H9 (cell line): Measurements from ENCODE around the gene RASGRF1. TPM values are rescaled to one million over a fixed set of nuclear protein-coding genes. Genes with fewer than 3 reads are reported as not detected.

ENCODE experiments used
- DNase-seq: peaks from one replicate; pipeline ENCODE4 v3.0.0-alpha.2; 2017
- H2AFZ ChIP-seq: one replicate; pipeline ENCODE4 v1.6.1; 2013; ENCODE audit warnings: mild to moderate bottlenecking, low read length, control low read depth, moderate library complexity
- H2AK5ac ChIP-seq: 2 replicates; pipeline ENCODE4 v1.6.1; 2013; ENCODE audit warnings: low read length, control low read depth, mixed read lengths; ENCODE audit not compliant: insufficient read length
- H2BK120ac ChIP-seq: one replicate; pipeline ENCODE4 v1.6.1; 2013; ENCODE audit warnings: low read depth, mild to moderate bottlenecking, low read length, control low read depth, inconsistent platforms; ENCODE audit not compliant: poor library complexity, severe bottlenecking
- H2BK12ac ChIP-seq: 2 replicates; pipeline ENCODE4 v1.6.1; 2013; ENCODE audit warnings: low read length, control low read depth, mixed read lengths, low read depth; ENCODE audit not compliant: insufficient read length
- H2BK15ac ChIP-seq: 2 replicates; pipeline ENCODE4 v1.6.1; 2013; ENCODE audit warnings: low read depth, low read length, control low read depth
- H2BK20ac ChIP-seq: one replicate; pipeline ENCODE4 v1.6.1; 2013; ENCODE audit warnings: low read depth, mild to moderate bottlenecking, low read length, control low read depth, inconsistent platforms; ENCODE audit not compliant: poor library complexity, severe bottlenecking
- H2BK5ac ChIP-seq: 2 replicates; pipeline ENCODE4 v1.6.1; 2013; ENCODE audit warnings: low read length, control low read depth, mixed read lengths; ENCODE audit not compliant: insufficient read length
- H3K14ac ChIP-seq: 2 replicates; pipeline ENCODE4 v1.6.1; 2013; ENCODE audit warnings: low read length, control low read depth; ENCODE audit not compliant: insufficient read depth
- H3K18ac ChIP-seq: 2 replicates; pipeline ENCODE4 v1.6.1; 2013; ENCODE audit warnings: low read depth, mild to moderate bottlenecking, mixed read lengths, low read length, control low read depth; ENCODE audit not compliant: insufficient read length
- H3K23ac ChIP-seq: 2 replicates; pipeline ENCODE4 v1.6.1; 2013; ENCODE audit warnings: low read length, control low read depth, mixed read lengths, low read depth; ENCODE audit not compliant: insufficient read length
- H3K23me2 ChIP-seq: 2 replicates; pipeline ENCODE4 v1.6.1; 2013; ENCODE audit warnings: low read depth, mild to moderate bottlenecking, mixed read lengths, low read length, control low read depth; ENCODE audit not compliant: insufficient read length, poor library complexity, severe bottlenecking
- H3K27ac ChIP-seq: 2 replicates; pipeline ENCODE4 v1.5.1; 2013; ENCODE audit warnings: low read length, control low read depth, mixed read lengths, low read depth; ENCODE audit not compliant: insufficient read length
- H3K27me3 ChIP-seq: 2 replicates; pipeline ENCODE4 v1.6.1; 2013; ENCODE audit warnings: low read length, control low read depth, inconsistent platforms; ENCODE audit not compliant: insufficient read depth
- H3K4ac ChIP-seq: 2 replicates; pipeline ENCODE4 v1.6.1; 2013; ENCODE audit warnings: low read depth, mild to moderate bottlenecking, control low read depth, inconsistent platforms, low read length, moderate library complexity
- H3K4me1 ChIP-seq: 2 replicates; pipeline ENCODE4 v1.6.1; 2013; ENCODE audit warnings: low read length, control low read depth, inconsistent platforms; ENCODE audit not compliant: insufficient read depth
- H3K4me2 ChIP-seq: 2 replicates; pipeline ENCODE4 v1.6.1; 2013; ENCODE audit warnings: low read length, control low read depth, mixed read lengths; ENCODE audit not compliant: insufficient read length, insufficient read depth
- H3K56ac ChIP-seq: 2 replicates; pipeline ENCODE4 v1.6.1; 2013; ENCODE audit warnings: low read depth, mild to moderate bottlenecking, mixed read lengths, low read length, control low read depth; ENCODE audit not compliant: insufficient read length
- H3K79me1 ChIP-seq: 2 replicates; pipeline ENCODE4 v1.6.1; 2013; ENCODE audit warnings: low read depth, mild to moderate bottlenecking, moderate library complexity, low read length, control low read depth, inconsistent platforms; ENCODE audit not compliant: insufficient read depth, poor library complexity, severe bottlenecking
- H3K79me2 ChIP-seq: 2 replicates; pipeline ENCODE4 v1.6.1; 2013; ENCODE audit warnings: low read length, control low read depth, inconsistent platforms; ENCODE audit not compliant: insufficient read depth
- H3K9ac ChIP-seq: 2 replicates; pipeline ENCODE4 v1.6.1; 2013; ENCODE audit warnings: low read length, control low read depth, mixed read lengths; ENCODE audit not compliant: insufficient read length; ENCODE audit errors: extremely low read depth
- H3K9me3 ChIP-seq: one replicate; pipeline ENCODE4 v1.6.1; 2013; ENCODE audit warnings: low read depth, low read length, inconsistent platforms; ENCODE audit not compliant: control insufficient read depth
- H3T11ph ChIP-seq: one replicate; pipeline ENCODE4 v1.6.1; 2013; ENCODE audit warnings: mild to moderate bottlenecking, low read length, control low read depth, inconsistent platforms
- H4K20me1 ChIP-seq: one replicate; pipeline ENCODE4 v1.6.1; 2013; ENCODE audit not compliant: control insufficient read depth, insufficient read length, insufficient read depth
- H4K5ac ChIP-seq: 2 replicates; pipeline ENCODE4 v1.6.1; 2013; ENCODE audit warnings: low read depth, mild to moderate bottlenecking, mixed read lengths, low read length, control low read depth; ENCODE audit not compliant: insufficient read length
- H4K8ac ChIP-seq: replicated peaks from 2 replicates; pipeline ENCODE4 v1.6.1; 2013; ENCODE audit warnings: low read length, control low read depth, mixed read lengths, low read depth; ENCODE audit not compliant: insufficient read length
- H4K91ac ChIP-seq: 2 replicates; pipeline ENCODE4 v1.6.1; 2013; ENCODE audit warnings: low read depth, mild to moderate bottlenecking, moderate library complexity, mixed read lengths, low read length, control low read depth; ENCODE audit not compliant: insufficient read length
- H3K27ac Mint-ChIP-seq, 3 experiments: 2 replicates in 2 of 3; 3 replicates in 1 of 3; pipeline ENCODE4 v1.8.0; 2020 to 2021; ENCODE audit warnings: mixed read lengths in 3 of 3, mild to moderate bottlenecking in 1 of 3, moderate library complexity in 1 of 3
- H3K27me3 Mint-ChIP-seq: 2 replicates; pipeline ENCODE4 v1.8.0; 2021; ENCODE audit warnings: low read depth, mild to moderate bottlenecking, moderate library complexity, mixed read lengths
- H3K36me3 Mint-ChIP-seq, 3 experiments: 2 replicates in 2 of 3; 3 replicates in 1 of 3; pipeline ENCODE4 v1.8.0; 2020 to 2021; ENCODE audit warnings: low read depth in 3 of 3, mixed read lengths in 3 of 3; ENCODE audit not compliant: insufficient read depth in 1 of 3
- H3K4me1 Mint-ChIP-seq, 2 experiments: 2 replicates each; pipeline ENCODE4 v1.8.0; 2020; ENCODE audit warnings: mixed read lengths in 2 of 2
- H3K4me3 Mint-ChIP-seq, 2 experiments: 2 replicates in 1 of 2; 3 replicates in 1 of 2; pipeline ENCODE4 v1.8.0; 2020 to 2021; ENCODE audit warnings: mild to moderate bottlenecking in 2 of 2, mixed read lengths in 2 of 2, moderate library complexity in 1 of 2
- H3K9me3 Mint-ChIP-seq, 2 experiments: 2 replicates in 1 of 2; 3 replicates in 1 of 2; pipeline ENCODE4 v1.8.0; 2020; ENCODE audit warnings: mild to moderate bottlenecking in 2 of 2, mixed read lengths in 2 of 2, moderate library complexity in 1 of 2
- WGBS: extraction: QIAGEN DNeasy Blood & Tissue Kit; methylation state at CpG from one replicate; pipeline ENCODE4 v1.1.7; 2013; ENCODE audit warnings: missing lambda C conversion rate, low lambda C conversion rate, mixed read lengths; ENCODE audit not compliant: insufficient read length; ENCODE audit errors: extremely low coverage; 5-methylcytosine and 5-hydroxymethylcytosine counted together
- total RNA-seq: library from RNA; stranded (reverse); gene quantifications from 2 replicates; pipeline ENCODE4 v1.2.1, GENCODE V29; 2021
- TF ChIP-seq, protein P1 (sequence below): fragments of 200-600 bp; sonication (generic); conservative IDR thresholded peaks from 3 replicates; pipeline ENCODE4 v1.8.0; 2021; ENCODE audit warnings: antibody characterized with exemption, mild to moderate bottlenecking

The RASGRF1 gene
- total RNA-seq, 1 experiment from 2014 or later = 0.48 TPM

DNA sequence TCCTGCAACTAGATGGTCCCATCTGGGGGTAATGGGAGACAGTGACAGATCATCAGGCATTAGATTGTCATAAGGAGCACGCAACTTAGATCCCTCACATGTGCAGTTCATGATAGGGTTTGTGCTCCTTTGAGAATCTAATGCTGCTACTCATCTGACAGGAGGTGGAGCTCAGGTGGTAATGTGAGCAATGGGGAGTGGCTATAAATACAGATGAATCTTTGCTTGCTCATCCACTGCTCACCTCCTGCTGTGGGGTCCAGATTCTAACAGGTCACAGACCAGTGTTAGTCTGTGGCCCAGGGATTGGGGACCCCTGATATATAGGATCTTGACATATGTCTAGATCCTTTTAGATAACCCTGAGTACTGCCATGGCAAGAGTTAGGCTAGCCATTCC lies 52.7 kb downstream of the RASGRF1 start:
- Mint-ChIP-seq H3K9me3 (peaks cover 8 to 9% of the 10 kb centered on the region in 2 experiments; a peak in 4 of 5 replicates), H3K27ac (no peak overlapping the region), H3K36me3 (peaks cover 0 to 4% (median 3%) of the 10 kb centered on the region in 3 experiments; a peak in 4 of 7 replicates), H3K27me3 (peaks cover 21% of the 10 kb centered on the region), H3K4me3 (no peak overlapping the region), H3K4me1 (peaks cover 17 to 18% of the 10 kb centered on the region in 2 experiments)
- H2BK5ac ChIP-seq = no peak overlapping the region
- H4K20me1 ChIP-seq = no peaks in the 10 kb centered on the region
- no peak overlapping the region for H3K9ac ChIP-seq
- H3K9me3 ChIP-seq = no peaks in the 10 kb centered on the region
- H2AK5ac ChIP-seq = no peak overlapping the region
- no peak overlapping the region for H2BK120ac ChIP-seq
- no peaks in the 10 kb centered on the region for H3K79me2 ChIP-seq
- H4K5ac ChIP-seq = no peak overlapping the region
- H3T11ph ChIP-seq = no peak overlapping the region
- no peaks in the 10 kb centered on the region for H3K27me3 ChIP-seq
- H2BK20ac ChIP-seq = no peak overlapping the region
- no peak overlapping the region for H4K91ac ChIP-seq
- H3K56ac ChIP-seq = no peak overlapping the region
- TF ChIP-seq, protein P1, sequence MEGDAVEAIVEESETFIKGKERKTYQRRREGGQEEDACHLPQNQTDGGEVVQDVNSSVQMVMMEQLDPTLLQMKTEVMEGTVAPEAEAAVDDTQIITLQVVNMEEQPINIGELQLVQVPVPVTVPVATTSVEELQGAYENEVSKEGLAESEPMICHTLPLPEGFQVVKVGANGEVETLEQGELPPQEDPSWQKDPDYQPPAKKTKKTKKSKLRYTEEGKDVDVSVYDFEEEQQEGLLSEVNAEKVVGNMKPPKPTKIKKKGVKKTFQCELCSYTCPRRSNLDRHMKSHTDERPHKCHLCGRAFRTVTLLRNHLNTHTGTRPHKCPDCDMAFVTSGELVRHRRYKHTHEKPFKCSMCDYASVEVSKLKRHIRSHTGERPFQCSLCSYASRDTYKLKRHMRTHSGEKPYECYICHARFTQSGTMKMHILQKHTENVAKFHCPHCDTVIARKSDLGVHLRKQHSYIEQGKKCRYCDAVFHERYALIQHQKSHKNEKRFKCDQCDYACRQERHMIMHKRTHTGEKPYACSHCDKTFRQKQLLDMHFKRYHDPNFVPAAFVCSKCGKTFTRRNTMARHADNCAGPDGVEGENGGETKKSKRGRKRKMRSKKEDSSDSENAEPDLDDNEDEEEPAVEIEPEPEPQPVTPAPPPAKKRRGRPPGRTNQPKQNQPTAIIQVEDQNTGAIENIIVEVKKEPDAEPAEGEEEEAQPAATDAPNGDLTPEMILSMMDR = no peak
- WGBS = no CpG with 5 or more reads among the region's 1 CpG
- no peak overlapping the region for H2BK15ac ChIP-seq
- no peak overlapping the region for H3K18ac ChIP-seq
- H3K4ac ChIP-seq = no peak overlapping the region
- H3K4me2 ChIP-seq = no peak overlapping the region
- no peaks in the 10 kb centered on the region for H3K4me1 ChIP-seq
- no peak overlapping the region for H3K14ac ChIP-seq
- no peaks in the 10 kb centered on the region for H3K23me2 ChIP-seq
- no peak for DNase-seq
- no peak overlapping the region for H3K23ac ChIP-seq
- H4K8ac ChIP-seq = no peak overlapping the region
- no peaks in the 10 kb centered on the region for H3K79me1 ChIP-seq
- no peak overlapping the region for H2BK12ac ChIP-seq
- no peak overlapping the region for H2AFZ ChIP-seq
- H3K27ac ChIP-seq = no peak overlapping the region
